Left ventricle myocardium inferior (tissue), 1 donor: Measurements from ENCODE around the gene ATXN1. TPM values are rescaled to one million over a fixed set of nuclear protein-coding genes. Genes with fewer than 3 reads are reported as not detected.

Experiments
- DNase-seq: peaks from one replicate; pipeline ENCODE4 v3.0.0-alpha.2; 2020
- H3K27ac ChIP-seq: fragments of 200-600 bp; replicated peaks from 2 replicates; pipeline ENCODE4 v1.8.0; 2021
- H3K27me3 ChIP-seq: fragments of 200-600 bp; 2 replicates; pipeline ENCODE4 v1.8.0; 2021; ENCODE audit warnings: low read depth
- H3K36me3 ChIP-seq: fragments of 200-600 bp; 2 replicates; pipeline ENCODE4 v1.8.0; 2021
- H3K4me1 ChIP-seq: fragments of 200-600 bp; 2 replicates; pipeline ENCODE4 v1.8.0; 2021
- H3K4me3 ChIP-seq: fragments of 200-600 bp; 2 replicates; pipeline ENCODE4 v1.8.0; 2021; ENCODE audit warnings: mild to moderate bottlenecking, moderate library complexity
- H3K9me3 ChIP-seq: fragments of 200-600 bp; replicated peaks from 2 replicates; pipeline ENCODE4 v1.8.0; 2021
- CTCF ChIP-seq: fragments of 200-600 bp; IDR thresholded peaks from 2 replicates; pipeline ENCODE4 v1.8.0; 2021; ENCODE audit warnings: antibody characterized with exemption, mild to moderate bottlenecking, borderline replicate concordance
- intact Hi-C: fragments of 100-400 bp; cut with micrococcal nuclease; formaldehyde crosslinking; loops from one replicate; pipeline ENCODE4 v1.11.0; 2022
- total RNA-seq: library from RNA; stranded (reverse); fragmentation: NEBNext Ultra II Directional; extraction: Animal tissue kit (Norgen Biotek cat#: 25700); gene quantifications from one replicate; pipeline ENCODE4 v1.2.1, GENCODE V29; 2021
- donor health status: DM: no; HTN: yes; CAD: no; lungs with severe emphysema.

ATXN1 gene
- total RNA-seq, 1 donor from 2014 or later, result 41.5 TPM

GRCh38 chr6:16420337-16420714 lies 340.9 kb downstream of the ATXN1 start:
- Histone ChIP-seq H3K36me3 (no peaks in the 10 kb centered on the region), H3K9me3 (no peaks in the 10 kb centered on the region), H3K27me3 (no peaks in the 10 kb centered on the region), H3K4me3 (no peak overlapping the region), H3K27ac (no peak overlapping the region), H3K4me1 (peaks cover 24% of the 10 kb centered on the region)
- intact Hi-C loops, result no loop called here
- TF ChIP-seq CTCF, result no peak
- DNase-seq, result no peak

- intact Hi-C loops, result no loop called here
- H3K27ac ChIP-seq, result no peak overlapping the region
- no peak overlapping the region for H3K4me3 ChIP-seq
- H3K27me3 ChIP-seq, result no peaks in the 10 kb centered on the region
- H3K9me3 ChIP-seq, result no peaks in the 10 kb centered on the region
- H3K4me1 ChIP-seq, result peaks cover 28% of the 10 kb centered on the region
- no peaks in the 10 kb centered on the region for H3K36me3 ChIP-seq
- TF ChIP-seq CTCF, result no peak
- no peak for DNase-seq
Observed at GRCh38 chr6:16419636-16420336, 341.5 kb downstream of the ATXN1 start.

- Histone ChIP-seq H3K27ac (no peak overlapping the region), H3K27me3 (no peaks in the 10 kb centered on the region), H3K9me3 (no peaks in the 10 kb centered on the region), H3K4me1 (peaks cover 43% of the 10 kb centered on the region), H3K36me3 (no peaks in the 10 kb centered on the region), H3K4me3 (no peak overlapping the region)
- intact Hi-C loops, result no loop called here
- TF ChIP-seq CTCF, result no peak
- no peak for DNase-seq
Observed at GRCh38 chr6:16418151-16418550, 343.1 kb downstream of the ATXN1 start.

GRCh38 chr6:16415677-16416076 lies 345.6 kb downstream of the ATXN1 start:
- no peak for DNase-seq
- intact Hi-C loops, result no loop called here
- Histone ChIP-seq H3K27ac (no peak overlapping the region), H3K9me3 (no peaks in the 10 kb centered on the region), H3K27me3 (no peaks in the 10 kb centered on the region), H3K36me3 (no peaks in the 10 kb centered on the region), H3K4me1 (peaks cover 45% of the 10 kb centered on the region), H3K4me3 (no peak overlapping the region)
- no peak for TF ChIP-seq CTCF

- Histone ChIP-seq H3K4me3 (no peak overlapping the region), H3K36me3 (no peaks in the 10 kb centered on the region), H3K27ac (no peak overlapping the region), H3K4me1 (peaks cover 46% of the 10 kb centered on the region), H3K9me3 (no peaks in the 10 kb centered on the region), H3K27me3 (no peaks in the 10 kb centered on the region)
- intact Hi-C loops, result loop anchor here (5.0 kb wide), 2 partner anchors 82 to 348 kb away; partner anchors contain the start of gene ATXN1
- TF ChIP-seq CTCF, result no peak
- DNase-seq, result no peak
Observed at GRCh38 chr6:16414205-16414604, 347.1 kb downstream of the ATXN1 start.
